ENCODE data around the gene ULK3.
A peak's percentile ranks its signal among the peaks of the same experiment; 100 is the strongest.

Gene ULK3

GRCh38 chr15:74839526-74840395 lies 3.2 kb downstream of the ULK3 start:
- peak; percentile 29 for DNase-seq

GRCh38 chr15:74838746-74839525 lies 4.0 kb downstream of the ULK3 start:
- DNase-seq, result no peak

GRCh38 chr15:74838137-74838516 lies 4.8 kb downstream of the ULK3 start:
- DNase-seq, result no peak

GRCh38 chr15:74837482-74838136 lies 5.3 kb downstream of the ULK3 start:
- DNase-seq, result peak; percentile 61

- DNase-seq, result no peak
These were observed 6.1 kb downstream of the ULK3 start for GRCh38 chr15:74836846-74837245.

- peak; percentile 68 for DNase-seq
These were observed 7.6 kb downstream of the ULK3 start for GRCh38 chr15:74835312-74835823.

- peak; percentile 19 for DNase-seq
These were observed 9.4 kb downstream of the ULK3 start for GRCh38 chr15:74833376-74834107.

GRCh38 chr15:74832826-74833225 lies 10.1 kb downstream of the ULK3 start:
- DNase-seq, result no peak

- DNase-seq, result no peak
These were observed 11.0 kb downstream of the ULK3 start for GRCh38 chr15:74831813-74832495.

GRCh38 chr15:74830868-74831267 lies 12.1 kb downstream of the ULK3 start:
- no peak for DNase-seq

- no peak for DNase-seq
These were observed 13.0 kb downstream of the ULK3 start for GRCh38 chr15:74829991-74830390.

GRCh38 chr15:74829486-74829885 lies 13.5 kb downstream of the ULK3 start:
- DNase-seq, result no peak

GRCh38 chr15:74828835-74829234 lies 14.1 kb downstream of the ULK3 start:
- DNase-seq, result no peak

GRCh38 chr15:74827614-74828013 lies 15.3 kb downstream of the ULK3 start:
- DNase-seq, result no peak

- DNase-seq, result no peak
These were observed 16.0 kb downstream of the ULK3 start for GRCh38 chr15:74826921-74827320.

GRCh38 chr15:74826364-74826819 lies 16.6 kb downstream of the ULK3 start, which contains the start of gene CPLX3:
Gene CPLX3, plus strand, starts transcription at chr15:74826627. Its CDS starts 77 bp downstream, at chr15:74826704.
- peak; percentile 66 for DNase-seq

GRCh38 chr15:74825866-74826265 lies 17.1 kb downstream of the ULK3 start:
- DNase-seq, result no peak

- DNase-seq, result no peak
These were observed 18.0 kb downstream of the ULK3 start for GRCh38 chr15:74824976-74825375.

GRCh38 chr15:74823324-74823723 lies 19.6 kb downstream of the ULK3 start:
- no peak for DNase-seq

GRCh38 chr15:74822233-74822632 lies 20.7 kb downstream of the ULK3 start:
- no peak for DNase-seq

- DNase-seq, result no peak
These were observed 21.2 kb downstream of the ULK3 start for GRCh38 chr15:74821790-74822158.

Measured in hematopoietic multipotent progenitor cell treated with erythropoietin and hydrocortisone succinate and interleukin-3 and kit ligand, for 4 days (in vitro differentiated cells).